B cell (primary cell): ENCODE data around the gene IGFN1. TPM values are rescaled to one million over a fixed set of nuclear protein-coding genes. Genes with fewer than 3 reads are reported as not detected.

Experiments
- ATAC-seq: fragments of 200-7000 bp; cut with Tn5 transposase; one replicate; pipeline ENCODE4 v1.10.0; 2021; ENCODE audit warnings: low read depth, mild to moderate bottlenecking, moderate number of reproducible peaks, moderate library complexity
- CTCF ChIA-PET: fragments of 350-600 bp; sonication (Branson Sonifier 250); formaldehyde crosslinking; loops from one replicate; lab custom pipeline; 2021; ENCODE audit warnings: antibody characterized with exemption, inconsistent platforms; lab: Charles Lee
- POLR2A ChIA-PET: fragments of 350-600 bp; sonication (Branson Sonifier 250); formaldehyde crosslinking; loops from one replicate; lab custom pipeline; 2021; ENCODE audit warnings: antibody characterized with exemption; lab: Charles Lee
- DNase-seq: peaks from one replicate; pipeline ENCODE4 v3.0.0; 2013
- H2AFZ ChIP-seq: 2 replicates; pipeline ENCODE4 v1.6.1; 2012; ENCODE audit warnings: mild to moderate bottlenecking, low read depth, low read length; ENCODE audit not compliant: insufficient read depth, poor library complexity, severe bottlenecking
- H3K27ac ChIP-seq, 2 donors: 1 replicate in 1 of 2; 2 replicates in 1 of 2; pipeline ENCODE4 v1.5.1; 2012 to 2013; ENCODE audit warnings: low read length in 2 of 2, mild to moderate bottlenecking in 2 of 2, moderate library complexity in 1 of 2
- H3K27me3 ChIP-seq, 4 experiments: fragments of 200-600 bp in 1 of 4; sonication (generic) in 1 of 4; replicated peaks in 1 of 4; 1 replicate in 2 of 4; 2 replicates in 2 of 4; pipeline versions ENCODE4 v1.6.1 to v1.7.0; 2013 to 2016; ENCODE audit warnings: low read length in 3 of 4, mild to moderate bottlenecking in 2 of 4, mixed read lengths in 1 of 4, moderate library complexity in 1 of 4; ENCODE audit not compliant: insufficient read depth in 4 of 4, control insufficient read depth in 3 of 4; ENCODE audit errors: control extremely low read depth in 1 of 4
- H3K36me3 ChIP-seq, 2 experiments: replicated peaks in 1 of 2; 1 replicate in 1 of 2; 2 replicates in 1 of 2; pipeline versions ENCODE4 v1.6.1 to v1.7.1; 2013; ENCODE audit warnings: low read length in 1 of 2; ENCODE audit not compliant: insufficient read depth in 2 of 2, control insufficient read depth in 1 of 2; ENCODE audit errors: control extremely low read depth in 1 of 2, extremely low read depth in 1 of 2
- H3K4me1 ChIP-seq, 2 donors: fragments of 200-600 bp in 1 of 2; sonication (generic) in 1 of 2; 1 replicate in 1 of 2; 2 replicates in 1 of 2; pipeline versions ENCODE4 v1.5.1 to v1.6.1; 2013 to 2017; ENCODE audit warnings: low read length in 2 of 2; ENCODE audit not compliant: control insufficient read depth in 2 of 2, insufficient read depth in 2 of 2
- H3K4me2 ChIP-seq: replicated peaks from 2 replicates; pipeline ENCODE3; 2012; ENCODE audit warnings: mild to moderate bottlenecking, low read depth, low read length; ENCODE audit not compliant: poor library complexity, severe bottlenecking
- H3K4me3 ChIP-seq, 5 experiments: fragments of 200-600 bp in 1 of 5; sonication (generic) in 1 of 5; 1 replicate in 3 of 5; 2 replicates in 2 of 5; pipeline versions ENCODE4 v1.5.1 to v1.7.0; 2011 to 2016; ENCODE audit warnings: low read length in 4 of 5, mild to moderate bottlenecking in 4 of 5, low read depth in 2 of 5, control low read depth in 1 of 5, moderate library complexity in 1 of 5; ENCODE audit not compliant: insufficient read depth in 1 of 5; ENCODE audit errors: control extremely low read depth in 1 of 5, extremely low read depth in 1 of 5
- H3K79me2 ChIP-seq: fragments of 200-600 bp; sonication (generic); one replicate; pipeline ENCODE4 v1.6.0; 2016; ENCODE audit warnings: low read length; ENCODE audit not compliant: control insufficient read depth, insufficient read depth
- H3K9ac ChIP-seq: fragments of 200-600 bp; sonication (generic); 2 replicates; pipeline ENCODE4 v1.6.1; 2017; ENCODE audit warnings: mild to moderate bottlenecking, low read length, moderate library complexity
- H3K9me3 ChIP-seq, 3 donors: one replicate each; pipeline versions ENCODE4 v1.6.1 to v1.7.1; 2013; ENCODE audit warnings: low read length in 2 of 3; ENCODE audit not compliant: control insufficient read depth in 2 of 3, insufficient read depth in 1 of 3; ENCODE audit errors: control extremely low read depth in 1 of 3
- H4K20me1 ChIP-seq: 2 replicates; pipeline ENCODE4 v1.6.0; 2012; ENCODE audit warnings: mild to moderate bottlenecking, low read length; ENCODE audit not compliant: insufficient read depth, control insufficient read depth, poor library complexity, severe bottlenecking
- H3K27ac Mint-ChIP-seq: one replicate; pipeline ENCODE4 v1.8.0; 2021; ENCODE audit warnings: mixed read lengths
- H3K27me3 Mint-ChIP-seq: one replicate; pipeline ENCODE4 v1.8.0; 2021; ENCODE audit warnings: mixed read lengths
- H3K4me1 Mint-ChIP-seq: one replicate; pipeline ENCODE4 v1.8.0; 2021; ENCODE audit warnings: mixed read lengths
- H3K4me3 Mint-ChIP-seq: one replicate; pipeline ENCODE4 v1.8.0; 2021; ENCODE audit warnings: mixed read lengths
- H3K9me3 Mint-ChIP-seq: one replicate; pipeline ENCODE4 v1.8.0; 2022; ENCODE audit warnings: mixed read lengths; ENCODE audit not compliant: insufficient read depth
- EZH2 ChIP-seq: IDR thresholded peaks from 2 replicates; pipeline ENCODE4 v1.6.1; 2012; ENCODE audit warnings: borderline replicate concordance, low read depth, mild to moderate bottlenecking, moderate library complexity, low read length; ENCODE audit not compliant: insufficient read depth, poor library complexity, severe bottlenecking
- WGBS: methylation state at CpG from one replicate; pipeline ENCODE4 v1.1.5; 2013; ENCODE audit warnings: missing lambda C conversion rate; ENCODE audit not compliant: insufficient coverage; 5-methylcytosine and 5-hydroxymethylcytosine counted together
- intact Hi-C: fragments of 100-400 bp; cut with micrococcal nuclease; formaldehyde crosslinking; loops from one replicate; pipeline ENCODE4 v1.10.0; 2022
- polyA plus RNA-seq: library from polyadenylated mRNA; depleted of rRNA; stranded (reverse); fragments of >200 nt; gene quantifications from 2 replicates; pipeline ENCODE4 v1.2.3, GENCODE V29; 2012
- total RNA-seq, 2 donors: library from RNA; stranded (reverse); fragments of 120-200 nt in 1 of 2; gene quantifications; 1 replicate in 1 of 2; 2 replicates in 1 of 2; pipeline versions ENCODE4 v1.2.3 to v1.2.4, GENCODE V29; 2013 to 2022
- TF ChIP-seq, protein P1 (sequence below): fragments of 200-600 bp; IDR thresholded peaks from one replicate; pipeline ENCODE4 v1.8.0; 2022; ENCODE audit warnings: antibody characterized with exemption, mild to moderate bottlenecking

The IGFN1 gene
- total and polyA plus RNA-seq, 2 donors (not counting 1 experiment from before 2014, with no cell fraction given): not detected

DNA sequence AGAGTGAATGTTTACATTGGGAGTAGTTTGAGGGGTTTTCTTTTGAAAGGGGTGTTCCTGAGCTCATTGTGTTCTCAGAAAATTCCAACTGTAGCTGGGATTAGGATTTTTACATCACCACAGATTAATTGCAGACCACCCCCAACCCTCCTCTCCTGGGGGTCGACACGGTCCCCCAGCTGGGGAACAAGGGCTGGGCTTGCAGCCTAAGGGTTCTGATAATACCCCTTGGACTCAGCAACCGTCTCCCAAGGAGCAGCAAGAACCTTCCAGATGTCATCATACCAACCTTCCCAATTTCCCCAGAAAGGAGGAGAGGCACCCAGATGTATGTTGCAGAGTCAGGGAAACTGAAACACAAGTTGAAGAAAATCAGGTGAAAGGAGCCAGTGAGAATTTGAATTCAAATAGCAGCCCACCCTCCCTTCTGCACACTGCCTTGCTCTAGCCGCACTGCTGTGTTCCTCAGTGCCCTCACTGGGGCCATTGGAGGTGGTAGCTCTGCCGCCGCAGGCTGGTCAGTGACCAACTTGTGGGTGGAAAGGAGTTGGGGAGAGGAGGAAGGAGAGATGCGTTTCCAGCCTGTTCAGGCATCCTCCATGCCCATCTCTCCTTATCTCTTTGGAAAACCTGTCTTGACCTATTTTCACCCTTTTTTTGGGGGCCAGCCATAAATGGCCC, 14.7 kb upstream of the IGFN1 start:
- Histone ChIP-seq H2AFZ (no peak overlapping the region), H3K4me2 (no peak overlapping the region), H3K4me1 (peaks cover 7 to 9% of the 10 kb centered on the region in 2 donors), H3K4me3 (no peak overlapping the region), H3K9ac (no peak overlapping the region), H4K20me1 (no peaks in the 10 kb centered on the region), H3K27ac (no peak overlapping the region), H3K79me2 (no peaks in the 10 kb centered on the region), H3K27me3 (peaks cover 0 to 49% (median 6%) of the 10 kb centered on the region in 4 experiments), H3K9me3 (peaks cover 3 to 4% (median 4%) of the 10 kb centered on the region in 3 donors), H3K36me3 (no peaks in the 10 kb centered on the region)
- peaks cover 8% of the 10 kb centered on the region for H3K4me1 Mint-ChIP-seq
- TF ChIP-seq, protein P1, sequence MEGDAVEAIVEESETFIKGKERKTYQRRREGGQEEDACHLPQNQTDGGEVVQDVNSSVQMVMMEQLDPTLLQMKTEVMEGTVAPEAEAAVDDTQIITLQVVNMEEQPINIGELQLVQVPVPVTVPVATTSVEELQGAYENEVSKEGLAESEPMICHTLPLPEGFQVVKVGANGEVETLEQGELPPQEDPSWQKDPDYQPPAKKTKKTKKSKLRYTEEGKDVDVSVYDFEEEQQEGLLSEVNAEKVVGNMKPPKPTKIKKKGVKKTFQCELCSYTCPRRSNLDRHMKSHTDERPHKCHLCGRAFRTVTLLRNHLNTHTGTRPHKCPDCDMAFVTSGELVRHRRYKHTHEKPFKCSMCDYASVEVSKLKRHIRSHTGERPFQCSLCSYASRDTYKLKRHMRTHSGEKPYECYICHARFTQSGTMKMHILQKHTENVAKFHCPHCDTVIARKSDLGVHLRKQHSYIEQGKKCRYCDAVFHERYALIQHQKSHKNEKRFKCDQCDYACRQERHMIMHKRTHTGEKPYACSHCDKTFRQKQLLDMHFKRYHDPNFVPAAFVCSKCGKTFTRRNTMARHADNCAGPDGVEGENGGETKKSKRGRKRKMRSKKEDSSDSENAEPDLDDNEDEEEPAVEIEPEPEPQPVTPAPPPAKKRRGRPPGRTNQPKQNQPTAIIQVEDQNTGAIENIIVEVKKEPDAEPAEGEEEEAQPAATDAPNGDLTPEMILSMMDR: no peak
- TF ChIP-seq EZH2: no peak
- intact Hi-C loops: no loop called here
- ChIA-PET POLR2A (interaction anchor here (0.7 kb wide), 1 partner anchor 540 kb away, joined by 3 read pairs; no protein-coding TSS in a partner anchor), CTCF (no interaction called here)
- 96% methylated on average over 5 of the region's 7 CpGs for WGBS
- no peak overlapping the region for H3K27ac Mint-ChIP-seq
- peaks cover 4% of the 10 kb centered on the region for H3K9me3 Mint-ChIP-seq
- H3K4me3 Mint-ChIP-seq: no peak overlapping the region
- DNase-seq (no peak), ATAC-seq (no peak)
- peaks cover 37% of the 10 kb centered on the region for H3K27me3 Mint-ChIP-seq

DNA sequence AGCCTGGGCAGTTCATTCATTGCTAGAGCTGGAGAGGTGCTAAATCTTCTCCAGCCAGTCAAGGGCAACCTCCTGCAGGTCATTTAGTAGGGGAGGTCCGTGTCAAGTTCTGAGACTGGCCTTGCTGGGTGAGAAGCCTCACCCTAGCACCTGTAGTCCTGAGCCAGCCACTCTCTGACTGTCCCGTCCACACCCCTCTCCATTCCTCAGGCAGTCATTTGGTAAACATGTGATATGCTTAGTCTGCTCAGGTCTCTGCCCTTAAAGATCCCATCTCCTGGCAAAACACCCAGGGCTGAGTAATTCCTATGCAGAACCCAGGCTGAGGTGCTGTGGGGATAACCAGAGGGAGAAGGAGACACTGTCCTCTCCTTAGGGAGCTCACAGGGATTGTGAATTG, 13.7 kb upstream of the IGFN1 start:
- no peak for ATAC-seq
- Histone ChIP-seq H3K4me2 (no peak overlapping the region), H3K27me3 (peaks cover 0 to 46% (median 6%) of the 10 kb centered on the region in 4 experiments), H3K9ac (no peak overlapping the region), H4K20me1 (no peaks in the 10 kb centered on the region), H2AFZ (no peak overlapping the region), H3K4me3 (no peak overlapping the region), H3K27ac (no peak overlapping the region), H3K36me3 (no peaks in the 10 kb centered on the region), H3K9me3 (peaks cover 3 to 4% (median 4%) of the 10 kb centered on the region in 3 donors), H3K4me1 (no peaks in the 10 kb centered on the region), H3K79me2 (no peaks in the 10 kb centered on the region)
- ChIA-PET CTCF (no interaction called here), POLR2A (no interaction called here)
- no CpG with 5 or more reads among the region's 2 CpGs for WGBS
- H3K4me1 Mint-ChIP-seq: no peaks in the 10 kb centered on the region
- no peak overlapping the region for H3K27ac Mint-ChIP-seq
- peaks cover 43% of the 10 kb centered on the region for H3K27me3 Mint-ChIP-seq
- no peak for TF ChIP-seq EZH2
- TF ChIP-seq, protein P1: no peak
- H3K4me3 Mint-ChIP-seq: no peak overlapping the region
- no peak for DNase-seq
- intact Hi-C loops: no loop called here
- peaks cover 4% of the 10 kb centered on the region for H3K9me3 Mint-ChIP-seq
